Astrocyte (in vitro differentiated cells and primary cell): Measurements from ENCODE around the gene COPS7A. TPM values are rescaled to one million over a fixed set of nuclear protein-coding genes. Genes with fewer than 3 reads are reported as not detected.
A peak's percentile ranks its signal among the peaks of the same experiment; 100 is the strongest.

Experiments used
- DNase-seq: peaks from one replicate; pipeline ENCODE4 v3.0.0-alpha.2; 2010; ENCODE audit warnings: low read depth
- FAIRE-seq: peaks from 2 replicates; lab custom pipeline; 2011; peaks lifted over from hg19 to GRCh38; lab: Jason Lieb, UNC
- H2AFZ ChIP-seq: 2 replicates; pipeline ENCODE4 v1.6.0; 2012; ENCODE audit warnings: low read depth, low read length, inconsistent platforms
- H3K27ac ChIP-seq: 2 replicates; pipeline ENCODE4 v1.5.1; 2011; ENCODE audit warnings: low read depth, low read length, inconsistent platforms
- H3K27me3 ChIP-seq: 2 replicates; pipeline ENCODE4 v1.6.0; 2011; ENCODE audit warnings: low read length, inconsistent platforms; ENCODE audit not compliant: insufficient read depth
- H3K36me3 ChIP-seq: 2 replicates; pipeline ENCODE4 v1.5.1; 2011; ENCODE audit warnings: low read length, inconsistent platforms; ENCODE audit not compliant: insufficient read depth
- H3K4me1 ChIP-seq: 2 replicates; pipeline ENCODE4 v1.5.1; 2011; ENCODE audit warnings: low read length, inconsistent platforms; ENCODE audit not compliant: insufficient read depth
- H3K4me2 ChIP-seq: 2 replicates; pipeline ENCODE4 v1.6.0; 2012; ENCODE audit warnings: low read length, inconsistent platforms
- H3K4me3 ChIP-seq: 2 replicates; pipeline ENCODE4 v1.5.1; 2011; ENCODE audit warnings: low read depth, mild to moderate bottlenecking, low read length, inconsistent platforms; ENCODE audit not compliant: insufficient read depth
- H3K79me2 ChIP-seq: 2 replicates; pipeline ENCODE4 v1.6.0; 2012; ENCODE audit warnings: mild to moderate bottlenecking, low read length, inconsistent platforms; ENCODE audit not compliant: insufficient read depth
- H3K9ac ChIP-seq: 2 replicates; pipeline ENCODE4 v1.6.0; 2012; ENCODE audit warnings: mild to moderate bottlenecking, low read length, inconsistent platforms
- H3K9me3 ChIP-seq: 2 replicates; pipeline ENCODE4 v1.5.1; 2012; ENCODE audit warnings: low read depth, mild to moderate bottlenecking, low read length, inconsistent platforms; ENCODE audit not compliant: insufficient read depth
- H4K20me1 ChIP-seq: 2 replicates; pipeline ENCODE4 v1.6.0; 2012; ENCODE audit warnings: low read length, inconsistent platforms; ENCODE audit not compliant: insufficient read depth
- H3K27ac Mint-ChIP-seq: one replicate; pipeline ENCODE4 v1.8.0; 2021; ENCODE audit warnings: mild to moderate bottlenecking, mixed read lengths; ENCODE audit not compliant: unreplicated experiment
- H3K27me3 Mint-ChIP-seq: one replicate; pipeline ENCODE4 v1.8.0; 2021; ENCODE audit warnings: low read depth, mixed read lengths; ENCODE audit not compliant: unreplicated experiment
- H3K36me3 Mint-ChIP-seq: one replicate; pipeline ENCODE4 v1.8.0; 2021; ENCODE audit warnings: low read depth, mixed read lengths; ENCODE audit not compliant: unreplicated experiment
- H3K4me1 Mint-ChIP-seq: one replicate; pipeline ENCODE4 v1.8.0; 2021; ENCODE audit warnings: low read depth, mixed read lengths; ENCODE audit not compliant: unreplicated experiment
- H3K4me3 Mint-ChIP-seq: one replicate; pipeline ENCODE4 v1.8.0; 2021; ENCODE audit warnings: mild to moderate bottlenecking, moderate library complexity, mixed read lengths; ENCODE audit not compliant: unreplicated experiment
- H3K9me3 Mint-ChIP-seq: one replicate; pipeline ENCODE4 v1.8.0; 2021; ENCODE audit warnings: mild to moderate bottlenecking, mixed read lengths; ENCODE audit not compliant: unreplicated experiment
- CTCF ChIP-seq: IDR thresholded peaks from 2 replicates; pipeline ENCODE4 v1.5.1; 2011; ENCODE audit warnings: low read depth, mild to moderate bottlenecking, inconsistent platforms, low read length, moderate library complexity; ENCODE audit not compliant: insufficient read depth
- EZH2 ChIP-seq: IDR thresholded peaks from 2 replicates; pipeline ENCODE4 v1.6.1; 2012; ENCODE audit warnings: mild to moderate bottlenecking, low read length, inconsistent platforms; ENCODE audit not compliant: insufficient read depth
- total RNA-seq: library from RNA; stranded (reverse); gene quantifications from 2 replicates; pipeline ENCODE4 v1.2.1, GENCODE V29; 2021

The COPS7A gene
- total RNA-seq, 1 donor from 2014 or later = 47.3 TPM

- H3K36me3 ChIP-seq = peaks cover 34% of the 10 kb centered on the region
- peaks cover 24% of the 10 kb centered on the region for H3K4me1 Mint-ChIP-seq
These were observed 27.9 kb downstream of the COPS7A start for GRCh38 chr12:6751767-6752166.

GRCh38 chr12:6752167-6752920 lies 28.5 kb downstream of the COPS7A start:
- Mint-ChIP-seq H3K4me1 (peaks cover 24% of the 10 kb centered on the region), H3K27me3 (no peaks in the 10 kb centered on the region), H3K4me3 (peak overlapping the region; percentile 99), H3K9me3 (no peaks in the 10 kb centered on the region), H3K27ac (peak overlapping the region; percentile 93), H3K36me3 (peaks cover 16% of the 10 kb centered on the region)
- Histone ChIP-seq H3K79me2 (peaks cover 33% of the 10 kb centered on the region), H3K4me1 (peaks cover 13% of the 10 kb centered on the region), H3K4me3 (peak overlapping the region; percentile 81), H3K9ac (peak overlapping the region; percentile 97), H3K27me3 (no peaks in the 10 kb centered on the region), H4K20me1 (peaks cover 50% of the 10 kb centered on the region), H3K4me2 (peak overlapping the region; percentile 98), H3K9me3 (no peaks in the 10 kb centered on the region), H2AFZ (peak overlapping the region; percentile 90), H3K27ac (peak overlapping the region; percentile 98), H3K36me3 (peaks cover 29% of the 10 kb centered on the region)
- FAIRE-seq = no peak
- peak; percentile 29 for DNase-seq
- TF ChIP-seq CTCF = peak; percentile 31
- TF ChIP-seq EZH2 = no peak

More at GRCh38 chr12:6751767-6752166, 27.9 kb downstream of the COPS7A start:
- Histone ChIP-seq H3K27ac (no peak overlapping the region), H3K4me2 (peak overlapping the region; percentile 98), H3K4me1 (peaks cover 13% of the 10 kb centered on the region), H3K9me3 (no peaks in the 10 kb centered on the region), H3K27me3 (no peaks in the 10 kb centered on the region), H4K20me1 (peaks cover 55% of the 10 kb centered on the region), H3K9ac (peak overlapping the region; percentile 97), H3K79me2 (peaks cover 33% of the 10 kb centered on the region), H2AFZ (no peak overlapping the region), H3K4me3 (peak overlapping the region; percentile 81)
- H3K4me3 Mint-ChIP-seq = peak overlapping the region; percentile 99
- TF ChIP-seq EZH2 (no peak), CTCF (no peak)
- peaks cover 16% of the 10 kb centered on the region for H3K36me3 Mint-ChIP-seq
- H3K27ac Mint-ChIP-seq = peak overlapping the region; percentile 93
- no peaks in the 10 kb centered on the region for H3K9me3 Mint-ChIP-seq
- no peaks in the 10 kb centered on the region for H3K27me3 Mint-ChIP-seq
- DNase-seq = no peak
- no peak for FAIRE-seq
